Stimulated activated CD4-positive, alpha-beta T cell treated with anti-CD3 and anti-CD28 coated beads, TNF-alpha, amount 100 ng/mL, for 24 hours (primary cell): ENCODE results near the gene GP1BA.

Source experiments
- DNase-seq, 3 experiments: peaks; one replicate each; pipeline ENCODE4 v3.0.0-alpha.2; 2020; ENCODE audit warnings: low read depth in 3 of 3

The GP1BA gene

DNA sequence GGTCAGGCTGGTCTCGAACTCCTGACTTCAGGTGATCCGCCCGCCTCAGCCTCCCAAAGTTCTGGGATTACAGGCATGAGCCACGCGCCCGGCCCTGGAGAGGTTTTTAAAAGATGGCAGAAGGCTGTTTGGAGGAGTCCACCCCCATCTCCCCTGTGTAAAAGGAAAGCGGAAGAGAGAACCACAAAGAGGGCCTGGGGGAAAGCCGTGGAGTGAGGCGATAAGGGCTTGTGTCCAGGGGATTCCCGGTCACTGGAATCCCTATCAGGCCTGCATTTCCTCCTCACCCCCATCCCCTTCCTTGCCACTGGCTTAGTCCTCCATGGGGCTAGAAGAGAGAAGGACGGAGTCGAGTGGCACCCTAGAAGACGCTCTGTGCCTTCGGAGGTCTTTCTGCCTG, at the start of gene GP1BA:
TSS of gene GP1BA (plus strand) at position 315 of the 400 bp plus-strand sequence. CDS start 328 bp downstream, outside the sequence.
- no peak for DNase-seq

GRCh38 chr17:4884489-4884888, 47.6 kb upstream of the GP1BA start:
- DNase-seq: no peak

- DNase-seq: no peak
Measured at GRCh38 chr17:4886830-4887229, 45.2 kb upstream of the GP1BA start.

GRCh38 chr17:4887581-4887980, 44.5 kb upstream of the GP1BA start:
- DNase-seq: no peak

DNA sequence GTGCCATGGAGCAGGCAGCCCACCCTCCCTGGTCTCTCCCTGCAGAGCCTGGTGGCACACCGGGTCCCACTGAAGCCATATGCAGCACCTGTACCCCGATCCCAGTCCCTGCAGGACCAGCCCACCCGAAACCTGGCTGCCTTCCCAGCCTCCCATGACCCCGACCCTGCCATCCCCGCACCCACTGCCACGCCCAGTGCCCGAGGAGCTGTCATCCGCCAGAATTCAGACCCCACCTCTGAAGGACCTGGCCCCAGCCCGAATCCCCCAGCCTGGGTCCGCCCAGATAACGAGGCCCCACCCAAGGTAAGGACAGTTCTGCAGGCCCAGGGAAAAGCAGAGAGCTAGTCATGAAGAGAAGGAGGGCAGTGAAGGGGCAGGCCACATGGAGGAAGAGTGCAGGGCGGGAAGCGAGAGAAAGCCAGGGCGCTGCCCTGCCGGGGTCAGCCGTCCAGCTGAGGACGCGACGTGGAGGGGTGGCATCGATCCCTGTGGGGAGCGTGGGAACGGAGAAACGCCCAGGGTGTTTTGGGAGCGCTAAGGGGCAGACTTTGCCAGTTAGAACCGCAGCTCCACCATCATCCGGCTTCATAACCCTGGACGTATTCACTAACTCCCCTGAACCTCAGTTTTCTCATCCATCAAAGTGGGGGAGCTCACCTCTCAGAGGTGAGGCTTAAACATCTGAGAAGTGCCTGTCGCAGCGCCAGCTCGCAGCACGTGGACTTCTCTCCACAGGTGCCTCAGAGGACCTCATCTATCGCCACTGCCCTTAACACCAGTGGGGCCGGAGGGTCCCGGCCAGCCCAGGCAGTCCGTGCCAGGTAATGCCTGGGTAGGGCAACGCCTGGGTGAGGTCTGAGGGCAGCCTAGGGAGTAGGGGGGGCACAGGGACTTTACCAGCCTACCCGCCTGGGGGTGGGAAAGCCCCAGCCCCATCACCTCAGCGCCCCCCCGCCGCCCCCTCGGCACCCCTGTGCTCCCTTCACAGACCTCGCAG, 40.4 kb upstream of the GP1BA start:
- no peak for DNase-seq

- no peak for DNase-seq
Measured at GRCh38 chr17:4892499-4893221, 39.4 kb upstream of the GP1BA start.

DNA sequence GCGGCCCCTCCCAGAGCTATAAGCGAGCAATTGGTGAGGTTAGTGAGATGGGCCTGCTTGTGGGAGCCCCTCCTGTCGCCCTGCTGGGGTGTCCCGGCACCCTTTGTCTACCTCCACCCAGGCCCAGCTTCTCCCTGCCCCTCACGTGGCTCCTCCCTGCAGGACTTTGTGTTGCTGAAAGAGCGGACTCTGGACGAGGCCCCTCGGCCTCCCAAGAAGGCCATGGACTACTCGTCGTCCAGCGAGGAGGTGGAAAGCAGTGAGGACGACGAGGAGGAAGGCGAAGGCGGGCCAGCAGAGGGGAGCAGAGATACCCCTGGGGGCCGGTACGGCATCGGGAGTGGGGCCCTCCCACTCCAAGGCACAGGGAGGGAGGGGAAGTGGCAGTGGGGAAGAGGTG, 38.8 kb upstream of the GP1BA start:
- DNase-seq: no peak

DNA sequence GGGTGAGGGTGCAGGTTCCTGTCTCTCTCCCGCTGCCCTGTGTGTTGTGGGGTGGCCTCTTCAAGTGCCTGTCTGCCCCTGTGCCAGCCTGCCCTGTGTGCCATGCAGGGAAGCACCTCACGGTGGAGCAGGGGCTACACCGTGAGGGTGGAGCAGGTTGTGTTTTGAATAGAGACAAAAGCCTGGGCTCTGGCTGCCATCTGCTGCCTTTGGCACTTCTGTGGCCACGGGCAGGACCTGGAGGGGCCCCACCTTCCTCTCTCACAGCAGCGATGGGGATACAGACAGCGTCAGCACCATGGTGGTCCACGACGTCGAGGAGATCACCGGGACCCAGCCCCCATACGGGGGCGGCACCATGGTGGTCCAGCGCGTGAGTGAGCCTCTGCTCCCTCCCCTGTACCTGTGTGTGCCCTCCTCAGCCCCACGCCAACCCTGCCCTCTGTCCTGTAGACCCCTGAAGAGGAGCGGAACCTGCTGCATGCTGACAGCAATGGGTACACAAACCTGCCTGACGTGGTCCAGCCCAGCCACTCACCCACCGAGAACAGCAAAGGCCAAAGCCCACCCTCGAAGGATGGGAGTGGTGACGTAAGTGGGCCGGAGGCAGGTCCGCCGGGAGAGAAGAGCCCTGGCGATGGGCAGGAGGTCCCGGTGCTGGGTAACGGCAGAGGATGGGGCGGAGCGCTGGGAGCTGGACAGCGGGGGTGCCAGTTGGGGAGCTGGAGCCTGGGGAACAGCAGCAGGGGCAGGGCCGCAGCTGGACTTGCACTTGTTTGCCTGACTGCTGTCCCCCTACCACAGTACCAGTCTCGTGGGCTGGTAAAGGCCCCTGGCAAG, 38.1 kb upstream of the GP1BA start:
- no peak for DNase-seq

DNA sequence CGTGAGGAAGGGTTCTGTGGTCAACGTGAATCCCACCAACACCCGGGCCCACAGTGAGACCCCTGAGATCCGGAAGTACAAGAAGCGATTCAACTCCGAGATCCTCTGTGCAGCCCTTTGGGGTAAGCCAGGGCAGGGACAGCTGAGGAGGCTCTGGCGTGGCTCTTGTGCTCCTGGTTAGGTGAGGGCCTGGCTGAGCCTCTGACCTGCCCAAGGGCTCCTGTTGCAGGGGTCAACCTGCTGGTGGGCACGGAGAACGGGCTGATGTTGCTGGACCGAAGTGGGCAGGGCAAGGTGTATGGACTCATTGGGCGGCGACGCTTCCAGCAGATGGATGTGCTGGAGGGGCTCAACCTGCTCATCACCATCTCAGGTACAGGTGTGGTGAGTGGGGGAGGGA, 37.0 kb upstream of the GP1BA start:
- DNase-seq: no peak

- DNase-seq: no peak
Measured at GRCh38 chr17:4895657-4896331, 36.3 kb upstream of the GP1BA start.

- no peak for DNase-seq
Measured at GRCh38 chr17:4896332-4897197, 35.5 kb upstream of the GP1BA start.

DNA sequence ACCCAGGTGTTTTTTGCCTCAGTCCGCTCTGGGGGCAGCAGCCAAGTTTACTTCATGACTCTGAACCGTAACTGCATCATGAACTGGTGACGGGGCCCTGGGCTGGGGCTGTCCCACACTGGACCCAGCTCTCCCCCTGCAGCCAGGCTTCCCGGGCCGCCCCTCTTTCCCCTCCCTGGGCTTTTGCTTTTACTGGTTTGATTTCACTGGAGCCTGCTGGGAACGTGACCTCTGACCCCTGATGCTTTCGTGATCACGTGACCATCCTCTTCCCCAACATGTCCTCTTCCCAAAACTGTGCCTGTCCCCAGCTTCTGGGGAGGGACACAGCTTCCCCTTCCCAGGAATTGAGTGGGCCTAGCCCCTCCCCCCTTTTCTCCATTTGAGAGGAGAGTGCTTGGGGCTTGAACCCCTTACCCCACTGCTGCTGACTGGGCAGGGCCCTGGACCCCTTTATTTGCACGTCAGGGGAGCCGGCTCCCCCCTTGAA, 34.8 kb upstream of the GP1BA start:
- no peak for DNase-seq

- no peak for DNase-seq
Measured at GRCh38 chr17:4897785-4898184, 34.3 kb upstream of the GP1BA start.

DNA sequence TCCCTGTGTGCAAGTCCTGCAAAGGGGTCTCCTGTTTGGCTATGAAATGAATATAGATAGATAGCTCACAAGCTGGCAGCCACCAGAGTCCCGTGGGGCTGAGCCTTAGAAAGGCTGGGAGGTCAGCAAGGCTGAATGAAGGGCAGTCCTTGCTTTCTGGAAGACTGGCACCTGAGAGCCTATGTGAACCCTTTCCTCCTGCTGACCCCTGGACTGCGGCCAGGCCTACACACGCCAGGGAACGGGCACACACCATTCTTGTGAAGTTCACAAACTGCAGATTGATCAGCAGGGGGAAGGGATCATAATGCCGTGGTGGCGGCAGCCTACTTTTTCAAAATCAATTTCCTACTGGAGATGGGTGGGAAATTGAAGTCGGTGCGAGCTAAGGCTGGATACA, 33.7 kb upstream of the GP1BA start:
- DNase-seq: no peak

GRCh38 chr17:4898927-4899326, 33.1 kb upstream of the GP1BA start:
- DNase-seq: no peak

DNA sequence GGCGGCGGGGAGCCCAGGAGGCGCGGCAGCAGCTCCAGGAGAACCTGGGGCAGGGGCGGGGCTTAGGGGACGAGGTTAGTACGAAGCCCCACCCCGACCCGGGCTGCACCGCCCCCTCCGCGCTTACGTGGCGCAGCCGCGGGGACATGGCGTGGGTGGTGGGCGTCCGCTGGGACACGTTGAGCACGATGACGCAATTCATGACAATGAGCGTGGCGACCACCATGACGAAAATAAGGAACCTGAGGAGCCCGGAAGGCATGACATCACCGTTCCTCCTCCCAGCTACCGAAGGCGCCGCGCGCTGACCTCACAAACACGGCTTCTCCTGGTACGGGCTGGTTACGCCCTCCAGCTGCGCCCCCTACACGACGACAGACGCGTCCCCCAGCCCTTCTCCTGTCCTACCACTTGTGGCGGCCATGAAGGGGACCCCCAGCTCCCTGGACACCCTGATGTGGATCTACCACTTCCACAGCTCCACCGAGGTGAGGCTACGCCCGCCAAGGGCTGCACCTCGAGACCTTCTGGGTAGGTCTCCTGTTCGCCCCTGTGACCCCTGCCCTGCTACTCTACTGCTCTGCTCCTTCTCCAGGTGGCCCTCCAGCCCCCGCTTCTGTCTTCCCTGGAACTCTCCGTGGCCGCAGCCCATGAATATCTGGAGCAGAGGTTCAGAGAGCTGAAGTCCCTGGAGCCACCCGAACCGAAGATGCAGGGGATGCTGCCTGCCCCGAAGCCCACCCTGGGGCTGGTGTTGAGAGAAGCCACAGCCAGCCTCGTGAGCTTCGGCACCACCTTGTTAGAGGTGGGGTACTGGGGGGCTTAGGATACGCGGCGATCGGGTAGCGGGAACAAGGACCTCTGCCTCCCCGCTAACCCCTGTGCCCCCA, 32.5 kb upstream of the GP1BA start, which contains the start of gene C17orf107:
TSS of gene C17orf107 (plus strand) at position 196 of the 890 bp plus-strand sequence. CDS start at position 423, 227 bp downstream.
- DNase-seq: peak; percentile 88 to 94 (median 93)

GRCh38 chr17:4900231-4901107, 31.6 kb upstream of the GP1BA start:
- DNase-seq: peak in 1 of 3 experiments; percentile 38

- DNase-seq: no peak
Measured at GRCh38 chr17:4901108-4901647, 30.9 kb upstream of the GP1BA start.
